Smooth muscle cell (in vitro differentiated cells): Measurements from ENCODE around the gene SYT17. TPM values are rescaled to one million over a fixed set of nuclear protein-coding genes. Genes with fewer than 3 reads are reported as not detected.

Experiments used
- DNase-seq: peaks from one replicate; lab custom pipeline; 2025; ENCODE audit not compliant: unreplicated experiment; lab: John Stamatoyannopoulos, UW
- H2AFZ ChIP-seq: fragments of 200-600 bp; sonication (generic); 2 replicates; pipeline ENCODE4 v1.6.0; 2016; ENCODE audit warnings: antibody characterized with exemption, low read depth, mild to moderate bottlenecking
- H3F3A ChIP-seq: fragments of 200-600 bp; sonication (generic); 2 replicates; pipeline ENCODE4 v1.6.0; 2017; ENCODE audit warnings: antibody characterized with exemption, low read depth
- H3K27ac ChIP-seq: fragments of 200-600 bp; sonication (generic); 2 replicates; pipeline ENCODE4 v1.5.1; 2016; ENCODE audit warnings: low read depth, mild to moderate bottlenecking
- H3K27me3 ChIP-seq: fragments of 200-600 bp; sonication (generic); 2 replicates; pipeline ENCODE4 v1.6.1; 2016; ENCODE audit warnings: low read depth, mild to moderate bottlenecking
- H3K36me3 ChIP-seq: fragments of 200-600 bp; sonication (generic); 2 replicates; pipeline ENCODE4 v1.5.1; 2016; ENCODE audit warnings: low read depth
- H3K4me1 ChIP-seq: fragments of 200-600 bp; sonication (generic); 2 replicates; pipeline ENCODE4 v1.5.1; 2016; ENCODE audit warnings: low read depth
- H3K4me2 ChIP-seq: fragments of 200-600 bp; sonication (generic); 2 replicates; pipeline ENCODE4 v1.6.0; 2016; ENCODE audit warnings: mild to moderate bottlenecking
- H3K4me3 ChIP-seq: fragments of 200-600 bp; sonication (generic); 2 replicates; pipeline ENCODE4 v1.5.1; 2016; ENCODE audit warnings: mild to moderate bottlenecking
- H3K79me2 ChIP-seq: fragments of 200-600 bp; sonication (generic); 2 replicates; pipeline ENCODE4 v1.6.0; 2016; ENCODE audit warnings: low read depth, mild to moderate bottlenecking
- H3K9ac ChIP-seq: fragments of 200-600 bp; sonication (generic); 2 replicates; pipeline ENCODE4 v1.6.0; 2016; ENCODE audit warnings: low read depth
- H3K9me3 ChIP-seq: fragments of 200-600 bp; sonication (generic); replicated peaks from 2 replicates; pipeline ENCODE4 v1.5.1; 2016; ENCODE audit warnings: low read depth
- H4K20me1 ChIP-seq: fragments of 200-600 bp; sonication (generic); 2 replicates; pipeline ENCODE4 v1.6.0; 2016; ENCODE audit warnings: low read depth
- CTCF ChIP-seq: fragments of 200-600 bp; sonication (generic); IDR thresholded peaks from 2 replicates; pipeline ENCODE4 v1.5.1; 2017; ENCODE audit warnings: borderline replicate concordance, mild to moderate bottlenecking, antibody characterized with exemption; ENCODE audit not compliant: insufficient read depth, poor library complexity, severe bottlenecking
- WGBS: methylation state at CpG from one replicate; pipeline ENCODE4 v1.1.7; 2016; ENCODE audit warnings: low lambda C conversion rate; 5-methylcytosine and 5-hydroxymethylcytosine counted together
- polyA plus RNA-seq: library from polyadenylated mRNA; unstranded; fragments of >200 nt; fragmentation: Nextera tagmentation; extraction: Ambion mirVana; gene quantifications from 2 replicates; pipeline ENCODE4 v1.2.1, GENCODE V29; 2016
- total RNA-seq: library from RNA; depleted of rRNA; stranded (reverse); fragments of >200 nt; gene quantifications from 2 replicates; pipeline ENCODE4 v1.2.3, GENCODE V29; 2014

Gene SYT17
- total and polyA plus RNA-seq, 2 experiments from 2014 or later: 2.0 to 3.9 TPM

- H3K27me3 ChIP-seq: no peaks in the 10 kb centered on the region
- H3K79me2 ChIP-seq: no peaks in the 10 kb centered on the region
- H3K9me3 ChIP-seq: no peaks in the 10 kb centered on the region
- H3K4me1 ChIP-seq: peaks cover 11% of the 10 kb centered on the region
- no peak overlapping the region for H2AFZ ChIP-seq
- no peak for DNase-seq
- no peak overlapping the region for H3K9ac ChIP-seq
- H4K20me1 ChIP-seq: no peaks in the 10 kb centered on the region
- no peaks in the 10 kb centered on the region for H3K36me3 ChIP-seq
- TF ChIP-seq CTCF: no peak
- WGBS: 63% methylated on average over 10 of the region's 10 CpGs
- peaks cover 34% of the 10 kb centered on the region for H3F3A ChIP-seq
- no peak overlapping the region for H3K4me3 ChIP-seq
- no peak overlapping the region for H3K27ac ChIP-seq
- no peak overlapping the region for H3K4me2 ChIP-seq
These were observed 32.7 kb upstream of the SYT17 start for GRCh38 chr16:19135201-19135842.

- no peaks in the 10 kb centered on the region for H3K9me3 ChIP-seq
- H3K27me3 ChIP-seq: no peaks in the 10 kb centered on the region
- no peak for TF ChIP-seq CTCF
- DNase-seq: no peak
- H3K79me2 ChIP-seq: no peaks in the 10 kb centered on the region
- 63% methylated on average over 6 of the region's 7 CpGs for WGBS
- no peak overlapping the region for H2AFZ ChIP-seq
- no peaks in the 10 kb centered on the region for H4K20me1 ChIP-seq
- peaks cover 11% of the 10 kb centered on the region for H3K4me1 ChIP-seq
- no peak overlapping the region for H3K4me3 ChIP-seq
- H3K27ac ChIP-seq: no peak overlapping the region
- no peaks in the 10 kb centered on the region for H3K36me3 ChIP-seq
- H3F3A ChIP-seq: peaks cover 29% of the 10 kb centered on the region
- no peak overlapping the region for H3K4me2 ChIP-seq
- no peak overlapping the region for H3K9ac ChIP-seq
These were observed 32.1 kb upstream of the SYT17 start for GRCh38 chr16:19135896-19136438.

- 49% methylated on average over 10 of the region's 10 CpGs for WGBS
- no peak overlapping the region for H2AFZ ChIP-seq
- no peak for DNase-seq
- peaks cover 4% of the 10 kb centered on the region for H3K4me1 ChIP-seq
- no peak overlapping the region for H3K4me3 ChIP-seq
- peaks cover 22% of the 10 kb centered on the region for H3F3A ChIP-seq
- H3K27me3 ChIP-seq: no peaks in the 10 kb centered on the region
- H3K9me3 ChIP-seq: no peaks in the 10 kb centered on the region
- H3K36me3 ChIP-seq: no peaks in the 10 kb centered on the region
- no peaks in the 10 kb centered on the region for H3K79me2 ChIP-seq
- H4K20me1 ChIP-seq: no peaks in the 10 kb centered on the region
- H3K27ac ChIP-seq: no peak overlapping the region
- TF ChIP-seq CTCF: no peak
- H3K9ac ChIP-seq: no peak overlapping the region
- no peak overlapping the region for H3K4me2 ChIP-seq
These were observed 31.4 kb upstream of the SYT17 start for GRCh38 chr16:19136549-19137196.
